GM19099 (cell line): ENCODE data around the gene SIL1.

Source experiments
- POLR2A ChIP-seq: IDR thresholded peaks from 3 replicates; pipeline ENCODE4 v1.6.1; 2011; ENCODE audit warnings: low read depth; ENCODE audit not compliant: insufficient read length; ENCODE audit errors: extremely low read depth

The SIL1 gene

GRCh38 chr5:138975098-138975847, 222.9 kb downstream of the SIL1 start:
- no peak for TF ChIP-seq POLR2A

GRCh38 chr5:138974227-138975063, 223.7 kb downstream of the SIL1 start:
- TF ChIP-seq POLR2A: no peak

- TF ChIP-seq POLR2A: no peak
Measured at GRCh38 chr5:138972836-138973235, 225.3 kb downstream of the SIL1 start.

GRCh38 chr5:138972230-138972629, 225.9 kb downstream of the SIL1 start:
- TF ChIP-seq POLR2A: no peak

GRCh38 chr5:138969323-138970002, 228.7 kb downstream of the SIL1 start:
- TF ChIP-seq POLR2A: no peak

GRCh38 chr5:138968601-138969000, 229.6 kb downstream of the SIL1 start:
- no peak for TF ChIP-seq POLR2A

GRCh38 chr5:138967791-138968448, 230.2 kb downstream of the SIL1 start:
- TF ChIP-seq POLR2A: no peak

- no peak for TF ChIP-seq POLR2A
Measured at GRCh38 chr5:138966236-138966985, 231.8 kb downstream of the SIL1 start.

- TF ChIP-seq POLR2A: no peak
Measured at GRCh38 chr5:138965626-138966025, 232.5 kb downstream of the SIL1 start.

- no peak for TF ChIP-seq POLR2A
Measured at GRCh38 chr5:138964647-138965201, 233.4 kb downstream of the SIL1 start.

GRCh38 chr5:138963763-138964371, 234.3 kb downstream of the SIL1 start:
- TF ChIP-seq POLR2A: no peak

- TF ChIP-seq POLR2A: no peak
Measured at GRCh38 chr5:138962614-138963370, 235.4 kb downstream of the SIL1 start.

- no peak for TF ChIP-seq POLR2A
Measured at GRCh38 chr5:138961729-138962128, 236.4 kb downstream of the SIL1 start.
